Measurements from ENCODE around the gene PTHLH.
A peak's percentile ranks its signal among the peaks of the same experiment; 100 is the strongest.

The PTHLH gene

GRCh38 chr12:27970401-27971120 lies 2.0 kb downstream of the PTHLH start:
- Mint-ChIP-seq H3K4me3 (peak overlapping the region; percentile 79), H3K27ac (ENCODE audit: low read depth) (peak overlapping the region; percentile 53), H3K4me1 (peaks cover 9% of the 10 kb centered on the region), H3K36me3 (ENCODE audit: insufficient read depth) (no peaks in the 10 kb centered on the region), H3K27me3 (peaks cover 97% of the 10 kb centered on the region), H3K9me3 (no peaks in the 10 kb centered on the region)
- ATAC-seq (replicated peaks; ENCODE audit: extremely low read depth, poor library complexity, severe bottlenecking) (peak; percentile 35), DNase-seq (ENCODE audit: low spot score in 2 of 2) (no peak)

- peak overlapping the region; percentile 79 for H3K4me3 Mint-ChIP-seq
- H3K36me3 Mint-ChIP-seq (ENCODE audit: insufficient read depth): no peaks in the 10 kb centered on the region
- H3K9me3 Mint-ChIP-seq: no peaks in the 10 kb centered on the region
- peaks cover 97% of the 10 kb centered on the region for H3K27me3 Mint-ChIP-seq
- peaks cover 9% of the 10 kb centered on the region for H3K4me1 Mint-ChIP-seq
- DNase-seq (ENCODE audit: low spot score in 2 of 2) (no peak), ATAC-seq (replicated peaks; ENCODE audit: extremely low read depth, poor library complexity, severe bottlenecking) (peak; percentile 60)
- H3K27ac Mint-ChIP-seq (ENCODE audit: low read depth): peak overlapping the region; percentile 53
Observed at GRCh38 chr12:27969624-27970400, 2.7 kb downstream of the PTHLH start.

GRCh38 chr12:27968972-27969623 lies 3.4 kb downstream of the PTHLH start:
- Mint-ChIP-seq H3K27ac (ENCODE audit: low read depth) (no peak overlapping the region), H3K27me3 (peaks cover 96% of the 10 kb centered on the region), H3K4me1 (peaks cover 9% of the 10 kb centered on the region), H3K9me3 (no peaks in the 10 kb centered on the region), H3K4me3 (peak overlapping the region; percentile 79), H3K36me3 (ENCODE audit: insufficient read depth) (no peaks in the 10 kb centered on the region)
- no peak for DNase-seq (ENCODE audit: low spot score in 2 of 2)
- no peak for ATAC-seq (replicated peaks; ENCODE audit: extremely low read depth, poor library complexity, severe bottlenecking)

- ATAC-seq (replicated peaks; ENCODE audit: extremely low read depth, poor library complexity, severe bottlenecking) (no peak), DNase-seq (ENCODE audit: low spot score in 2 of 2) (no peak)
- Mint-ChIP-seq H3K36me3 (ENCODE audit: insufficient read depth) (no peaks in the 10 kb centered on the region), H3K4me1 (peaks cover 9% of the 10 kb centered on the region), H3K9me3 (no peaks in the 10 kb centered on the region), H3K4me3 (no peak overlapping the region), H3K27ac (ENCODE audit: low read depth) (no peak overlapping the region), H3K27me3 (peaks cover 96% of the 10 kb centered on the region)
Observed at GRCh38 chr12:27967551-27968054, 4.9 kb downstream of the PTHLH start.

GRCh38 chr12:27966870-27967269 lies 5.7 kb downstream of the PTHLH start:
- Mint-ChIP-seq H3K36me3 (ENCODE audit: insufficient read depth) (no peaks in the 10 kb centered on the region), H3K4me1 (peaks cover 9% of the 10 kb centered on the region), H3K27me3 (peaks cover 91% of the 10 kb centered on the region), H3K4me3 (no peak overlapping the region), H3K27ac (ENCODE audit: low read depth) (no peak overlapping the region), H3K9me3 (no peaks in the 10 kb centered on the region)
- DNase-seq (ENCODE audit: low spot score in 2 of 2) (no peak), ATAC-seq (replicated peaks; ENCODE audit: extremely low read depth, poor library complexity, severe bottlenecking) (no peak)

DNA sequence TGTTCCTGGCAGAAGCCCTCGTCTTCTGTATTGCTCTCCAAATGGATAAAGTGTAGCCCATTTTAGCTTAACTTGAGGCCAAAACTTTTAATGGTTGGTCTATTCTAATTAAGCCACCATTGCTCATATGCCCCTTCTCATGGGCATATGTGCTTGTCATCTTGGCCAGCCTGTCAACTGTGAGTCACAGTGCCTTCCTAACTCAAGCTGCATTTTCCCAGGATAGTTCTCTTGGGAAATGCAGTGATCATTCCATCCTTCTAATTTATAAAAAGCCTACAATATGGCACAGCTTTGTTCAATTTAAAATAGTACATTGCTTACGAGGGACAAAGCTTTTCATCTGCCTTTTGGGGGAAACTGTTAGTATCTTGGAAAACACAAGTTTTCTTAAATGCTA lies 6.6 kb downstream of the PTHLH start:
- ATAC-seq (replicated peaks; ENCODE audit: extremely low read depth, poor library complexity, severe bottlenecking) (no peak), DNase-seq (ENCODE audit: low spot score in 2 of 2) (no peak)
- Mint-ChIP-seq H3K4me3 (no peak overlapping the region), H3K9me3 (no peaks in the 10 kb centered on the region), H3K27ac (ENCODE audit: low read depth) (no peak overlapping the region), H3K4me1 (peaks cover 9% of the 10 kb centered on the region), H3K27me3 (peaks cover 82% of the 10 kb centered on the region), H3K36me3 (ENCODE audit: insufficient read depth) (no peaks in the 10 kb centered on the region)

DNA sequence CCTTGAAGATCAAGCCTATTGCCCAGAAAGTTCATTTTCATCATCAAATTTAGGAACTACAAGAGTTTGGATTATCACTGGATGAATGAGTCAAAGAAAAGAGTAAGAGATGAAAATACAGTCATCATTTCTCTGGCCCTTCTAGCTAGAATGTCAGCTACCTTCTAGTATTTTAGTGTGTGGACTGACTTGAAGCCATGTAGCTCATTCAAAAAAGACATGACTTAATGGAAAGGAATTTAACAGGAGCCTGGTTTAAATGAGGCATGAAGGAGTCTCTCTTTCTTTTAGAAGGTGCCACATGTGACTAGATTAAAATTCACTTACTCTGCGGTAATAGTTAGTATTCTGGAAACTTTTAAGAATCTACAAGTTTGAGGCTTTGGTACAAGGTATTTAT lies 7.1 kb downstream of the PTHLH start:
- H3K36me3 Mint-ChIP-seq (ENCODE audit: insufficient read depth): no peaks in the 10 kb centered on the region
- H3K27ac Mint-ChIP-seq (ENCODE audit: low read depth): no peak overlapping the region
- no peaks in the 10 kb centered on the region for H3K9me3 Mint-ChIP-seq
- DNase-seq (ENCODE audit: low spot score in 2 of 2) (no peak), ATAC-seq (replicated peaks; ENCODE audit: extremely low read depth, poor library complexity, severe bottlenecking) (no peak)
- no peak overlapping the region for H3K4me3 Mint-ChIP-seq
- peaks cover 78% of the 10 kb centered on the region for H3K27me3 Mint-ChIP-seq
- peaks cover 9% of the 10 kb centered on the region for H3K4me1 Mint-ChIP-seq

GRCh38 chr12:27964123-27964522 lies 8.4 kb downstream of the PTHLH start:
- no peak for DNase-seq (ENCODE audit: low spot score in 2 of 2)
- H3K27me3 Mint-ChIP-seq: peaks cover 76% of the 10 kb centered on the region
- no peak for ATAC-seq (replicated peaks; ENCODE audit: extremely low read depth, poor library complexity, severe bottlenecking)

GRCh38 chr12:27960821-27961220 lies 11.7 kb downstream of the PTHLH start:
- no peaks in the 10 kb centered on the region for H3K9me3 Mint-ChIP-seq
- H3K27me3 Mint-ChIP-seq: peaks cover 70% of the 10 kb centered on the region
- no peaks in the 10 kb centered on the region for H3K4me1 Mint-ChIP-seq
- no peaks in the 10 kb centered on the region for H3K36me3 Mint-ChIP-seq (ENCODE audit: insufficient read depth)
- no peak overlapping the region for H3K27ac Mint-ChIP-seq (ENCODE audit: low read depth)
- DNase-seq (ENCODE audit: low spot score in 2 of 2): no peak
- H3K4me3 Mint-ChIP-seq: no peak overlapping the region
- no peak for ATAC-seq (replicated peaks; ENCODE audit: extremely low read depth, poor library complexity, severe bottlenecking)

More at GRCh38 chr12:27964123-27964522, 8.4 kb downstream of the PTHLH start:
- H3K27ac Mint-ChIP-seq (ENCODE audit: low read depth): no peak overlapping the region
- no peaks in the 10 kb centered on the region for H3K36me3 Mint-ChIP-seq (ENCODE audit: insufficient read depth)
- no peak overlapping the region for H3K4me3 Mint-ChIP-seq
- H3K9me3 Mint-ChIP-seq: no peaks in the 10 kb centered on the region
- H3K4me1 Mint-ChIP-seq: no peaks in the 10 kb centered on the region

- Mint-ChIP-seq H3K36me3 (ENCODE audit: insufficient read depth) (no peaks in the 10 kb centered on the region), H3K9me3 (no peaks in the 10 kb centered on the region), H3K4me1 (no peaks in the 10 kb centered on the region), H3K27ac (ENCODE audit: low read depth) (no peak overlapping the region), H3K27me3 (peaks cover 49% of the 10 kb centered on the region), H3K4me3 (no peak overlapping the region)
- ATAC-seq (replicated peaks; ENCODE audit: extremely low read depth, poor library complexity, severe bottlenecking) (no peak), DNase-seq (ENCODE audit: low spot score in 2 of 2) (no peak)
Observed at GRCh38 chr12:27958675-27959074, 13.9 kb downstream of the PTHLH start.

GRCh38 chr12:27957366-27957765 lies 15.2 kb downstream of the PTHLH start:
- no peaks in the 10 kb centered on the region for H3K9me3 Mint-ChIP-seq
- no peaks in the 10 kb centered on the region for H3K36me3 Mint-ChIP-seq (ENCODE audit: insufficient read depth)
- H3K4me3 Mint-ChIP-seq: no peak overlapping the region
- no peak overlapping the region for H3K27ac Mint-ChIP-seq (ENCODE audit: low read depth)
- H3K27me3 Mint-ChIP-seq: peaks cover 36% of the 10 kb centered on the region
- ATAC-seq (replicated peaks; ENCODE audit: extremely low read depth, poor library complexity, severe bottlenecking) (no peak), DNase-seq (ENCODE audit: low spot score in 2 of 2) (no peak)
- H3K4me1 Mint-ChIP-seq: no peaks in the 10 kb centered on the region

DNA sequence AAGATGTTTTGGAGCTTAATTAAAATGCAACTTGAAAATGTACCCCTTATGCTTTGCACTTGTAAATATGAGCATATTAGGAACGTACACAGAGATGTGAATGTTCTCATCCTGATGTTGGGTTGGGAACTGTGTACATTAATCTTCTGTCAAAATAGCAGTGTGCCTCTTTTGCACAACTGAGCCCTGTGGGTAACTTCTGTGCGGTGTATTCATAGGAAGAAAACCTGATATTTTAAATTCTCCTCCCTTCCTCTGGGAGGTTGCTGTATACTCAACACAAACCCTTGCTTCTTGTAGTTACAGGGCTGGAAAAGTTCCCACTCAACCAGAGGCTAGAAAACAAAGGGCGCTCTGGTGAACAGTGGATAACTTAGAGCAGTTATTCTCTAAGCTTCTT lies 18.7 kb downstream of the PTHLH start:
- Mint-ChIP-seq H3K27ac (ENCODE audit: low read depth) (no peak overlapping the region), H3K36me3 (ENCODE audit: insufficient read depth) (no peaks in the 10 kb centered on the region), H3K27me3 (peaks cover 23% of the 10 kb centered on the region), H3K9me3 (no peaks in the 10 kb centered on the region), H3K4me3 (no peak overlapping the region), H3K4me1 (no peaks in the 10 kb centered on the region)
- no peak for DNase-seq (ENCODE audit: low spot score in 2 of 2)
- ATAC-seq (replicated peaks; ENCODE audit: extremely low read depth, poor library complexity, severe bottlenecking): no peak
